Coronary artery (tissue), 2 donors: ENCODE results near the gene CXCL9.
"Not testable (repeated sequence)": the region's sequence is repeated elsewhere in the genome, so short reads cannot be mapped to it uniquely, and the experiment has no call there.

Experiments
- DNase-seq: peaks from one replicate; pipeline ENCODE4 v3.0.0-alpha.2; 2017; ENCODE audit warnings: low spot score
- H3K27ac ChIP-seq, 2 donors: fragments of 200-600 bp; sonication (generic); one replicate each; pipeline ENCODE4 v1.5.1; 2016 to 2019
- H3K4me3 ChIP-seq: fragments of 200-600 bp; sonication (generic); 2 replicates; pipeline ENCODE4 v1.5.1; 2016; ENCODE audit warnings: mild to moderate bottlenecking, moderate library complexity
- TF ChIP-seq, protein P1 (sequence below): fragments of 200-600 bp; sonication (generic); IDR thresholded peaks from one replicate; pipeline ENCODE4 v1.5.1; 2019; ENCODE audit warnings: antibody characterized with exemption

The CXCL9 gene

DNA sequence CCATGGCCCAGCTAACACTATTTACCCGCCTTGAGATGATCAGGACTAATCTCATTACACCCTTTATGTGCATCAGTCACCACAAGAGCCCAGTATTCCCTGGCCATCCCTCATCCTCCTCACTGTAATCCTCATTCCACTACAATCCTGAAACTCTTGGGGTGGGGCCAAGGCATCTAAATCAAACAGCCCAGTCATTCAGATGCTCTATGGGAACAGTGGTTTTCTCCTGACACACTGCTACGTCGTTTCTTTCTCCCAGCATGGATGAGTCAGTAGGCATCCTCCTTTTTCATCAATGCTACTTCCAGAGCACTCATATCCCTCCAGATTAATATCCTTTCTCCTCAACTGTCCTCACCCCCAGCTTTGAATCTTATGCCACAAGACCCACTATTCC is 22.2 kb downstream of the CXCL9 start:
- no peak for DNase-seq
- TF ChIP-seq, protein P1, sequence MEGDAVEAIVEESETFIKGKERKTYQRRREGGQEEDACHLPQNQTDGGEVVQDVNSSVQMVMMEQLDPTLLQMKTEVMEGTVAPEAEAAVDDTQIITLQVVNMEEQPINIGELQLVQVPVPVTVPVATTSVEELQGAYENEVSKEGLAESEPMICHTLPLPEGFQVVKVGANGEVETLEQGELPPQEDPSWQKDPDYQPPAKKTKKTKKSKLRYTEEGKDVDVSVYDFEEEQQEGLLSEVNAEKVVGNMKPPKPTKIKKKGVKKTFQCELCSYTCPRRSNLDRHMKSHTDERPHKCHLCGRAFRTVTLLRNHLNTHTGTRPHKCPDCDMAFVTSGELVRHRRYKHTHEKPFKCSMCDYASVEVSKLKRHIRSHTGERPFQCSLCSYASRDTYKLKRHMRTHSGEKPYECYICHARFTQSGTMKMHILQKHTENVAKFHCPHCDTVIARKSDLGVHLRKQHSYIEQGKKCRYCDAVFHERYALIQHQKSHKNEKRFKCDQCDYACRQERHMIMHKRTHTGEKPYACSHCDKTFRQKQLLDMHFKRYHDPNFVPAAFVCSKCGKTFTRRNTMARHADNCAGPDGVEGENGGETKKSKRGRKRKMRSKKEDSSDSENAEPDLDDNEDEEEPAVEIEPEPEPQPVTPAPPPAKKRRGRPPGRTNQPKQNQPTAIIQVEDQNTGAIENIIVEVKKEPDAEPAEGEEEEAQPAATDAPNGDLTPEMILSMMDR, result no peak
- Histone ChIP-seq H3K4me3 (no peak overlapping the region), H3K27ac (no peak overlapping the region)

DNA sequence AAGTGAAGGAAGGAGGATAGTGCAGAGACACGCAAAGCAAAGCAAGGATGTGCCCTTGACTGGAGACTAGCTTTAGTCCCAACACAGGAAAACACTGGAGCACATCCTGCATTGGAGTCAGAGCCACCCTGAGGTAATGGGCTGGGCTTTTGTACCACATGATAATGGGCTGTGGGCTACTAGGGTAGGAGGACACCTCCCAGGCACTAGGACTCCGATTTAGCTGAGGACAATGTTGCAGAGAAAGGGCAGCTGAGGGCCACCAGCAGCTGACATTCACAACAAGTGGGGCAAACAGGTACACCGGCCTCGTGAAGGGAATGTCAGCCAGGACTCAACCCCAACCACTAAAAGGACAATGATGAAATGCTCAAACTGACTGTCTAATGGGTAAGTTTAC is 26.7 kb downstream of the CXCL9 start:
- no peak overlapping the region for H3K4me3 ChIP-seq
- no peak for DNase-seq
- no peak overlapping the region for H3K27ac ChIP-seq
- TF ChIP-seq, protein P1, result no peak

DNA sequence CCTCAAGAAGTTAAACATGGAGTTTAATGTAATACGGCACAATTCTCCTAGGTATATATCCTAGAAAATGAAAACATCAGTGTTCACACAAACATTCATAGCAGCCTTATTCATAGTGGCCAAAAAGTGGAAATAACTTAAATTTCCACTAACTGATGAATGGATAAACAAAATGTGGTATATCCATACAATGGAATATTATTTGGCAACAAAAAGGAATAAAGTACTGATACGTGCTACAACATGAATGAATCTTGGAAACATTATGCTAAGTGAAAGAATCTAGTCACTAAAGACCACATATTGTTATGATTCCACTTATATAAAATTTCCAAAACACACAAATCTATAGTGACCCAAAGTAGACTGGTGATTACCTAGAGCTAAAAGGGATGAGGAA is 31.1 kb downstream of the CXCL9 start:
- TF ChIP-seq, protein P1, result no peak

DNA sequence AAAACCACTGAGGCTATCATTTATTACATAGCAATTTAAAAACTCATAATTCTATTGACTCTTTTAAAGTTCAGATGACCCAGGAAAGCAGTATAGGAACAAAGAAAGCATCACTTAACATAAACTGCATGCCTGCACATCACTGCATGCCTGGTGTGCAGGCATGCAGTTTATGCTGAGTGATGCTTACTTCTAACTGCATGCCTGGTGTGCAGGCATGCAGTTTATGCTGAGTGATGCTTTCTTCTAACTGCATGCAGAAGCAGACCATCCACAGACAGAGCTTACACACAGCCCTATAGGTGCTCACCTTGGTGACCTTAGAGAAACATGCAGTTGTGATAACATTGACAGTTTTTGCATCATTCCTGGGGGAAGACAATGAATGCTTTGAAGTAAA is 33.5 kb downstream of the CXCL9 start:
- no peak for DNase-seq
- Histone ChIP-seq H3K27ac (no peak overlapping the region), H3K4me3 (no peak overlapping the region)
- TF ChIP-seq, protein P1, result no peak

More for the DNA sequence above, 31.1 kb downstream of the CXCL9 start:
- Histone ChIP-seq H3K4me3 (no peak overlapping the region), H3K27ac (no peak overlapping the region)
- no peak for DNase-seq

DNA sequence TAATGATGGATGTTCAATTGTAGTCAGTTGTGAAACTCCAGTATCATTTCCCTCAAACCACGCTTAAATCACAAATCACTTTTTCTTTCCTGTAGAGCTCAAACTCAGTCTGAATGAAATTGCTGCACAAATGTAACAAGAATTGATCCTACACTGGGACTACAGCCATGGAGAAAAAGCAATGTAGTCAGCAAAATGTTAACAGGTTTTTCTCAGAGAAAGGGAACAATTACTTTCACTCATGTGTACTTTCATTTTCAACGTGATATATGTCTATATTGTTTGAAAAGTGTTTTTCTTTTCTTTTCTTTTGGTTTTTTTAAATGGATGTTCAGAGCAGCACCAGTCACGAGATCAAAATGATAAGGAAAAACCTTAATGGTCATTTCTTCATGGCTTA is 39.2 kb downstream of the CXCL9 start:
- no peak for DNase-seq
- TF ChIP-seq, protein P1, result no peak
- Histone ChIP-seq H3K27ac (no peak overlapping the region), H3K4me3 (no peak overlapping the region)

DNA sequence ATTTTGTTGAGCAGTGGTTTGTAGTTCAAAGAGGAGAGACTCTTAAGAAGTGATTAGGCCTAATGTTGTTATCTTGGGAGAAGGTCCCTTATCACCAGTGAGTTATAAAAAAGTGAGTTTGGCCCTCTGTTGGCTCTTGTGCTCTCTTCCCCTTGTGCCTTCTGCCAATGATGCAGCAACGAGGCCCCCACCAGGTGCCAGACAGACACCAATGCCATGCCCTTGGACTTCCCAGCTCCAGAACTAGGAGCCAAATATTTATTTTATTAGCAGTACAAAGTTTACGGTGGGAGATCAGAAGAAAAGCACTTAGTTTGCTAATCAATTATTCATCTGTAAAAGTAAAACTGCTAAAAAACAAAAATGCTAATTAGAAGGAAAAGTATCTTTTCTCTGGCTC is 43.8 kb downstream of the CXCL9 start:
- TF ChIP-seq, protein P1, result no peak
- no peak overlapping the region for H3K27ac ChIP-seq
- DNase-seq, result no peak
- H3K4me3 ChIP-seq, result no peak overlapping the region

DNA sequence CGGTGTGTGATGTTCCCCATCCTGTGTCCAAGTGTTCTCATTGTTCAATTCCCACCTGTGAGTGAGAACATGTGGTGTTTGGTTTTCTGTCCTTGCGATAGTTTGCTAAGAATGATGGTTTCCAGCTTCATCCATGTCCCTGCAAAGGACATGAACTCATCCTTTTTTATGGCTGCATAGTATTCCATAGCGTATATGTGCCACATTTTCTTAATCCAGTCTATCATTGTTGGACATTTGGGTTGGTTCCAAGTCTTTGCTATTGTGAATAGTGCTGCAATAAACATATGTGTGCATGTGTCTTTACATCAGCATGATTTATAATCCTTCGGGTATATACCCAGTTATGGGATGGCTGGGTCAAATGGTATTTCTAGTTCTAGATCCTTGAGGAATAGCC is 45.2 kb downstream of the CXCL9 start:
- not testable (repeated sequence) for H3K4me3 ChIP-seq, DNase-seq, H3K27ac ChIP-seq

DNA sequence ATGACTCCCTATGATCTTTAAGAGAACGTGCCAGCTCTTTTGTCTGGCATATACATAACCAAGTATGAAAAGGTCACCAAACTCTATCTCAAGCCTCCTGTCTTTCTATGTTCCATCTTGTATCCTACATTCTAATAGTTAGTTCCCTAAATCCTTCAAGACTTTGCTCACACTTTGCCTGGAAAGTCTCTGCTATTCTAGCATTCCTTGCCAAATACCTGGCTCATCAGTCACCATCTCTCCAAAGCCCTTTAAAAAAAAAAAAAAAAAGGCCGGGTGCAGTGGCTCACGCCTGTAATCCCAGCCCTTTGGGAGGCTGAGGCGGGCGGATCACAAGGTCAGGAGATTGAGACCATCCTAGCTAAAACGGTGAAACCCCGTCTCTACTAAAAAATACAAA is 48.8 kb downstream of the CXCL9 start:
- not testable (repeated sequence) for H3K27ac ChIP-seq, DNase-seq, H3K4me3 ChIP-seq

DNA sequence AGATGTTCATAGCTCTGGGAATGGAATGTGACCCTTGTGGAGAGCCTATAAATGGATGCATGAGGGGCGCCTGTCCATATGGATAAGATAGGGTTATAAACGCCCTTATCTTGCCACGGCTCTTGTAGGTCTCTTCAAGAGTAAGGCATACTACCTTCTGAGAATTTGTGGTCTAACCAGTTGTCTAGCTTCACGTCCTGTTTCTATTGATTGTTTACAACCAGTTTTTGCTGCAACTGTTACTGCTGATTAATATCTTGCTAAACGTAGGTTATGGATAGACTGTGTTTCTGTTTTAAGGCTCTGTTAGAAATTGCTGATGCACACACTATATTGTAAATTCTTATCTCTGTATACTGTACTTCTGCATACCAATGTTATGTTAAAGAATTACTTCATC is 52.5 kb downstream of the CXCL9 start:
- not testable (repeated sequence) for DNase-seq, H3K27ac ChIP-seq, H3K4me3 ChIP-seq
